Eye (tissue), 1 donor: ENCODE results near the gene EPHX1.
"Not testable (repeated sequence)": the region's sequence is repeated elsewhere in the genome, so short reads cannot be mapped to it uniquely, and the experiment has no call there.

ENCODE experiments used
- DNase-seq: peaks from one replicate; pipeline ENCODE4 v3.0.0-alpha.2; 2015

The EPHX1 gene

DNA sequence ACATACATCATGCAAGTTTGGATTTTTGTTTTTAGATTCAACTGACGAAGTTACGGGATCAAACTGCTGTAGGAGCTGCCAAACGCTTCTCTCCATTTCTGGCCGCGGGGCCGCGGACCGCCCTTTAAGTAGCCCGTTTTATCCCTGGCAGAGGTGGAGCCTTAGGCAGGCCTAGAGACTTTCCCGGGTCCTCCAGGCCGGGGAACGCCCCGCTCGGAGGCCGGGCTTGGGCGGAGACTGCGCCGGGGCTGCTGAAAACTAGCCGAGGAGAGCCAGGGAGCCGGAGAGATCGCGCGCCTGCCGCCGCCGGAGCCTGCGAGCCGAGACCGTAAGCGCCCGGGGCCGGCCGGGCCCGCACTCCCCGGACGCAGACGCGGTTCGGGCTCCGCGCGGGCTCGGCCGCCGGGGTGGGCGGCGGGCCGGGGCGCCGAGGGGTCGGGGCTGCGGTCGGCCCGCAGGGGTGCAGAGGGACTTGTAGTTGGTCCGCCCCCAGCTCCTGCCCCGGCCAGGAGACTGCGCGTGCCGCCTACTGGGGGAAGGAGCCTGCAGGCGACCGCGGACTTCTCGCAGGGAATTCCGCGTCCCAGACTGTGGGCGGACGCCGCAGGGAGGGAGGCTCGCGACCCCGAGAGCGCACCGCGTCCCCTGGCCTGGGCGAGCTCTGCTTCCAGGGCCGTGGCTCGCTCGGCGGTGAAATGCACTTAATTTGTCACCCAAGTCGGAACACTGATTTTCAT is at the start of gene EPHX1:
TSS of gene EPHX1 (plus strand) at position 283 of the 737 bp plus-strand sequence. CDS start 18,606 bp downstream, outside the sequence.
- DNase-seq, result peak; percentile 88

DNA sequence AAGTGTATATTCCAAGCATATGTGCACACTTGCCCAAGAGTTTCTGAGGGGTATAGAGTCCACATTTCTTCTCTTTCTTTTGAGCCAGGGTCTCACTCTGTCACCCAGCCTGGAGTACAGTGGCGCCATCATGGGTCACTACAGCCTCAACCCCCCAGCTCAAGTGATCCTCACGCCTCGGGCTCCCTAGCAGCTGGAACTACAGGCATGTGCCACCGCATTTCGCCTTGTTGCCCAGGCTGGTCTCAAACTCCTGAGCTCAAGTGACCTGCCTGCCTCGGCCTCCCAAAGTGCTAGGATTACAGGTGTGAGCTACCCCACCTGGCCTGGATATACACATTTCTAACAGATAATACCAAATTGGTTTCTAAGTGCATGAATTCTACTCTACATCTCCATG is 49.4 kb upstream of the EPHX1 start:
- no peak for DNase-seq

DNA sequence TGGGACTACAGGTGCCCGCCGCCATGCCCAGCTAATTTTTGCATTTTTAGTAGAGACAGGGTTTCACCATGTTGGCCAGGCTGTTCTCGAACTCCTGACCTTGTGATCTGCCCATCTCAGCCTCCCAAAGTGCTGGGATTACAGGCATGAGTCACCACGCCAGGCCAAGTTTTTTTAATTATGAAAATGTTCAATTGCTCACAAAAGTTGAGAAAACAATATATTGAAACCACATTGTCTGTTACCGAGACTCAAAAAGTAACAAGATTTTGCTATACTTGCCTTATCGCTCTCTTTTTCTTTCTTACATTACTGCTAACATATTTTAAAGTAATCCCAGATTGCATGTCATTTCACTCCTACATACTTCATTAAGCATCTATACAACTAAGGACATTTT is 48.5 kb upstream of the EPHX1 start:
- not testable (repeated sequence) for DNase-seq

DNA sequence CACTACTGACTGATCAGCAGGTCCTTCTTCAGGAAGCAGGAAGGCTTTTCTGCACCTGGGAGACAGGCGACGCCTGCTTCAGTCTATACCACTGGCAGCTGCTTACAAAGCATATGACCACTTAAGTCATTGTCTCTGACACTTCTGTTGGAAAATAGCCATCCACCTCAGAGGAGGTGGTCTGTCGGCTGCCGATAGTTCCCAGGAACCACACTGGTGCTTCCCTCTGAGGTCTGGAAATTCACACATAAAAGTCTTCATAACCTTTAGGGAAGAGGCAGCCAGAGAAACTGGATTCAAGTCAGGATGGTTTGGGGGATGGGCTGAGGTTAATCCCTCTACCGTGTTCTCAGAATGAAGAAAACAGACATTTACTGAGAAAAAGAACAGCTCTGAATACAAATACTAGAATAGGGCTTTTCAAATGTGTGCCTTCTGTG is 47.9 kb upstream of the EPHX1 start:
- no peak for DNase-seq

DNA sequence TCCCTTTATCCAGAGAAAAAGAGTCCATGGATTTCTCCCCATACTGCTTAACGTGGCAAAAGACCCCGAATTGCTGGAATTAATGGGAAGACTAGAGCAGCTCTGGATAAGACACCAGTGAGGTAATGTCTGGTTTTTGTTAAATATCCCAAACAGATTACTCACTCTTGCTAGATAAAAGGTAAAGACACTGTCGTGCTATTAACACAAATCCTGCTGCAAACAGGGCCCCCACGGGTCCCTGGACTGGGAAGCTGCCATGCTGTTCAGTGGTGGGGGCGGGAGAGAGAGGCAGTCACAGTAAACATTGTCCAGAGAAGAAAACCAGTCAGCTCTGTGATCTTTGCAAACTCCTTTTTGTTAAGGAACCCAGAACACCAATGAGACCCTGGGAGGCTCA is 47.5 kb upstream of the EPHX1 start:
- DNase-seq, result peak; percentile 52

DNA sequence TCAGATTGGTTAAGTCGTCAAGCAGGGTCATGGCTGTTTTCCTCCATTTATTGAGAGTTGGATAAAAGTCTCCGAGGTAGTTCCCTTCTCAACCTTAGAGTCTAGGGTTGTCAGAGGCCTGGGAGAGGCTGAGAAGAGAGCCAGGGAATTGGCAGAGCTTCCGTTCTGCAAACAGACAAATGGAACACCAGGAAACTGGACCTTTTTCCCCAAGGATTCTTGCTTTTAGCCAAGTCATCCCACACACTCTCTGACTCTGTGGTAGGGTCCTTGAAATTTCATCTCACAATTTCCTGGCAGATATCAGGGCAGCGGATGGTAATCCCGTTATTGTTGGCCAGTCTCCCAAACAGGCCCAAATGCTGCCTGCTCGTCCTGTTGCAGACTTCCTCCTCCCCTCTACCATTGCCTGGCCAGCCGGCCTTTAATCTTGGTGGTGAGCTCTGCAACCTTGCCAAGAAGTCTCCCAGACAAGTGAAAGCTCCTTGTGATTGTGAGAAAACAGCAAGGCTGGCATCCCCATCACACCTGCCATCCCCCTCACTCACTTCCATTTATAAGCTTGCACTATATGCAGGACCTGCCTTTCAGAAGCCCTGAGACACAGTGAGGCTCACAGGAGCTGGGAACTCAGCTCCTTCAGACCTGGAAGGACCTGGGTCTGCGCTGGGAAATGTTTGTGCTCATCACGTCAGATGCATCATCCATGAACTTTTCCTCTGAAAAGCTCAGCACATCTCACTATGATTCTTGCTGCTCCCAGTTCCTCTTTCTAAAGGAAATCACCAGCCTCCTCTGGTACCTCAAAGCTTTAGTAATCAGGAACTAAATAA is 46.0 kb upstream of the EPHX1 start:
- peak; percentile 39 for DNase-seq

DNA sequence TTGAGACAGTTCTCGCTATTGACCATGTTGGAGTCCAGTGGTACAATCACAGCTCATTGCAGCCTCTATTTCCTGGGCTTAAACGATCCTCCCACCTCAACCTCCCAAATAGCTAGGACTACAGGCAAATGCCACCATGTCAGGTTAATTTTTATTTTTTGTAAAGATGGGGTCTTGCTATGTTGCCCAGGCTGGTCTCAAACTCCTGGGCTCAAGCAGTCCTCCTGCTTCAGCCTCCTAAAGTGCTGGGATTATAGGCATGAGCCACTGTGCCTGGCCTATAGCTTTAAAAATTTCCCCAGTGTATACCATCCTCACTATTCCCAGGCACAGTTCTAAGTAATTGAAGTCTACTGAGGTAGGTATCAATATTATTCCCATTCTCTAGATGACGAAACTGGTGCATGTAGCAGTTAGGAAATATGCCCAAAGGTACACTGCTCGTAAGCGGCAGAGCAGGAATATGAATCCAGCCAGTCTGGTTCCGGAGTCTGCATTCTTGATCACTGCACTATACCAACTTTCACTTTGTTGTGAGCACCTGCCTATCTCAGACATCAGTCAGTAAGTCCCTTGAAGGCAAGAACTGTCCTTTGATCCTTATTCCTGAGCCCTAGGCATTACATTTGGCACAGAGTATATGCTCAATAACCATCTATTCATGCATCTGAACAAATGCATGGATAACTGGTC is 43.8 kb upstream of the EPHX1 start:
- no peak for DNase-seq

DNA sequence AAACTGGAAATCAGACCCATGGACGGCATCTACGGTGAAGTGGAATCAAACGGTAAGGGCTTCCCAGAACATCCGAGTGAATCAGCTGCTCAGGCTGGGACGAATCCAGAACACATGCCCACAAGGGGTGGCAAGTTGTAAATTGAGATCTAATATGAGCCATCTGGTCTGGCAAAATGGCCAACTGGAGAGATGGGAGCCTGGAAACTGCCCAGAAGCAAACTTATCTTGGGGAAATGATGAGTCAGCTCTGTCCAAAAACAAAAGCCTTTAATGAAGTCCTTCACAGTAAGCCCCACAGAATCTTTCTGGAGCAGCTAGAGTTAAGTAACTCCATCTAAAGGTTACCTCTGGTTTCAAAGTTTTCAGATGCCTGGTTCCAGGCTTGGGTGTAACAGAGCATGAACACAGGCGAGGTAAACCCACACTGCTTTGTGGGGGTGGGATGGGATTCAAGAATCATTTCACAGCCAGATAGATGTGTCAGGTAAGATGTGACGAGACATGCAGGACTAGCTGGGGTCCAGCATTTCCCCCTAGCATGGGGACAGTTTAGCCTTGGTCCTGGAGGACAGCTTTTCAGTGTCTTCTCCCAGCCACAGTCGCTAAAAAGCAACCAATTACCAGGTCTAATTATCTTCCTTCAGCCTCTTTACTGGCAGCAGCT is 42.8 kb upstream of the EPHX1 start:
- DNase-seq, result peak; percentile 49

DNA sequence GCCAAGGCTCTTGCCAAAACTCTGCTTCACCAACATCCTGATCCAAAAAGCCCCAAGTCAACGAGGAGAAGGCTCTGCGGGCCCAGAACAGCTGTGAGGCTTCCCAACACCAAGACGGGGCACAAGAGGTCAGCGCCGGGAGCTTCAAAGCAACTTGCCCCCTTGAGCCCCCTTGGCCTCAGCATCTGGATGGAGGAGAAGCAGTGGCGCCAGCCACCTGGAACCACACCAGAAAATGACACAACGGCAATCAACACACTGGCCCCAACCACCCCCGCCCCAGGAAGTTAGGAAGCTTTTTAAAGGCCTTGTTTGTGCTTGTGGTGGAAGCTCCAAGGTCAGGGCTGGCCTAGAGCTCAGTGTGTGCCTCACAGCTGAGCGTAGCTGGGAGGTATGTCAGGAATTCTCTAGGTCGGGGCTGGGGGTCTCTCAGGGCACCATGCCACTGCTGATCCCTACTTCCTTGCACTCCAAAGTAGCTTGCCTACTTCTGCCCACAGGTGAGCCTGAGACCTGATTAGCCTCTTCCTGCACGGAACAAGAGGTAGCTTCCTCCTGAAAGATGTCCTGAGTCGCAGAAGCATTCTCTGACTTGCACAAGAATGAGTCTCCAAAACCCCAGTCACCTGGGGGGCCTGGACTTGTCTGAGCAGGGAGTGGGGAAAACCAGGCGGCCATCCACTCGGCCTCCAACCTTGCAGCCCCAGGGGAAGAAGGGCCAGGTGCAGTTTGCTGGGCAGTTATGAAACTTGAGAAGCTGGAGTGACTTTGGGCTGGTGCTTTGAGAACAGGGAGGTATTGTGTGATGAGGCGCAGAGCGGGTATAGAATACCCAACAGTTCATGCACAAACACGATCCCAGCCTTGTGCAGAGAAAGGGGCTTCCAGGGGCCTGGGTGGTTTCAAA is 42.0 kb upstream of the EPHX1 start:
- DNase-seq, result peak; percentile 44

DNA sequence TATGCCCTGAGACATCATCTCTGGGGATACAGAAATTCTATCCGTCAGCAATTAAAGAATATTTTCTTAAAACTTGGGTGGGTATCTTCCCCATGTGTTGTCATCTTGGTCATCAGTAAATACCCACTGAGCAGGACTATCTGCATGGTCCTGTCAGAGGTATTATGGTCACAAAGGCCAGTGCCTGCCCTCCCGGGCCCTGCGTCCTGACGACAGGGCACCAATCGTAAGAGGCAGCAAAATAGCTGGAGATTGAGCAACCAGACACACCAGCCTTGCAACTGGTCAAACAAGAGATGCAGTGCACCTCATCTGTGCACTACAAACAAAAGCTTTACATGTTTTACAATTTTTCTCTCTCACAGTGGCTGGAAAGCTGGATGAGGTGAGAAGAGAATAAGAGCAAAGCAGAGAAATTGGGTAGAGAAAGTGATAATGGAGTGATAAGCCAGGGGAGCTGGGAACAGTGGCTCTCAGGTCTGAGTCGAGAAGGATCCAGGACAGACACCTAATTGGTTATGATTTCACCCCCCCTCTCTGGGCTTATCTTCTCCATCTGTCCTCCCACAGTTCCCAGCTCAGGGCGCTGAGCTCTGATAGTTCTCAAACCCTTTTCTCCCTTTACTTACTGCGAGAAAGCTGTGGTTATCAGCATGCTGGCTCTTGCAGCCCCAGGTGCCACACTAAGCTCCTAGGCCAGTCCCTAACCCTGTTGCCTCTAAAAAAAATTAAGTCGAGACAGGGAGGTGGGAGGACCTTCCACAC is 41.1 kb upstream of the EPHX1 start:
- DNase-seq, result no peak

DNA sequence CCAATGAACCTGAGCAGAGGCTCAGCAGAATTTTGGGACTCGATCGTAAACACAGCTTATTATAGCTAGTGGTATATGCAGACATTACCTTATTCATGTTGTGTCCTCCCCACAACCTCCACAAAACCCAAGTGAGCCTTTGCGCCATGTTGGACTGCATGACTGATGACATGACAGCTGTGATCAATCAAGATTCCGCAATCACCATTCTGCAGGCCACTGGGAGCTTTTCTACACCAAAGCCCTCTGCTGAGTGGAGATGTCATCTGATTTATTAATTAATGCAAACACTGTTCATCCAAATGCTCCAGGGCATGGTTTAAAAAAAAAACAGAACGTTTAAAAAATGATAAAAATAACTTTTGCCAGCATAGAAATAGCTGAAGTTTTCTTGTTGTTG is 40.2 kb upstream of the EPHX1 start:
- no peak for DNase-seq

DNA sequence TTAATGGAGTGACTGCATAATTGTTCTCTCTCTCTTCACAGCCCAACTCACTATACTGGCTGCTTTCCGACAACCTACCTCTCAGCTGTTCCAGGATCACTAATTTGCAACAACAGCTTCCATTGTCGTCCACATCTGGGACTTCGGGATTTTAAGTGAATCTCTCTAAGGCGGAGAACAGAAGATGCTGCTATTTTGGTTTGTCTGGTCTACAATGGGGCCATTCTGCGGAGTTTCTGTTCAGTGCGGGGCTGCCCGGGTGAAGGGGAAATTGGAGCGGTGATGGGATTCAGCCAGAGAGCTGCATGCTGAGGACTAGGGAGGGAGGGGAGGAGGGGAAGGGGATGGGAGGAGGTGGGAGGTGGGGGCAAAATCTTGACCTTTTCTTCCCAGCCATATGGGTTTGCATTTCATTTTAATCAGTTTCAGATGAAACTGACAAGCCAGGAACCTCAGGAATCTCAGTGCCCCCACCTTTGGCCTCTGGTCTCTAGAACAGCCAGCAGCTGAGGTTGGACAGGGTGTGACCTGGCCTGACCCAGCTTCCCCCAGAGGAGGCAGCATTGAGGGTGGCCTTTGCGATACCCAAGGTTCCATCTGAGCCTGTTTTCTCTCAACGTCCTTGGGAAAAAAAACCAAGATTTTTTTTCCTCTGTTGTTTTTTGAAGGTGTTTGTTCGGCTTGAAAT is 39.2 kb upstream of the EPHX1 start:
- peak; percentile 72 for DNase-seq

DNA sequence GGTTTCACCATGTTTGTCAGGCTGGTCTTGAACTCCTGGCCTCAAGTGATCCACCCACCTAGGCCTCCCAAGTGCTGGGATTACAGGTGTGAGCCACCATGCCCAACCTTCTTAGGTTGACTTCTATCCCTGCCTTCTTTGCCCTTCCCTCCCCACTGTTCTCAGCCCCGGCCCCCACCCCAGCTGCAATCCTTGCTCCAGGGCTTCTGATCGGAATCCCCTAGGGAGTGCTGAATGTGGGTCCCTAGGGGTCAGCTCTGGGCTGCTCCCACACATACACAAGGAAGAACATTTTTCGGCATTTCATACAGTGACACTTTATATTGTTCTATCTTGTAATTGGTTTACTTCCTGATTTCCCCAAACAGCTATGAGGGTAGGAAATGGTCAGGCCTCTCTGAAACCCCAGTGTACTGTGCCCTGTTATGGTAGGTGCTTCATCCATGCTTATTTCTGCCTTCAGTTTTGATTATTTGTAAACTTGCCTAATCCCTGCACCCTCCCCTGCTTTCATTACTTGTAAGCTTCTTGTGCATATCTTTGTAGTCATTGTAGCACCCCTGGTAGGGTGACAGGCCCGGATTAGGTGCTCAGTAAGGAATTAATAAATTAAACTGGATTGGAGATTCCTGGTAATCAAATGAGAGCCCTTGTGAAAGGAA is 38.1 kb upstream of the EPHX1 start:
- no peak for DNase-seq

DNA sequence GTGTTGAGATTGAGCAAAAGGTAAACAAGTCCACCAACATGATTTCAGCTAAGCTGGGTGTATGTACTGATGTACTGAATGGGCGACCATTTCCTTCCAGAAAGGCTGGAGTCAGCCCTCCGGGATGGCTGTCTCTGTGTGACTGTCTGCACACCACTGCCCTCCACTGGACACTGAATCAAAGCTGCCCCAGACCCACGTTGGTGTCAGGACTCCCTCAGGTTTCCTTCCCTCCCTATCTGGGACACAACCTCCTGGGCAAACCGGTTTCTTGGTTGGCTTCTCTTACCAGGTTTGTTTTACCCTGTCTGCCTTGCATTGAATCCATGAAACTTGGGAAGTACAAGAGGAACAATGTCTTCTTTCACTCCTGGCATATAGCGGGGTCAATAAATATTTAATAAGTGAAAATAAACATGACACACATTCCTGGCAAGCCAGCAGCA is 37.6 kb upstream of the EPHX1 start:
- DNase-seq, result peak; percentile 94

DNA sequence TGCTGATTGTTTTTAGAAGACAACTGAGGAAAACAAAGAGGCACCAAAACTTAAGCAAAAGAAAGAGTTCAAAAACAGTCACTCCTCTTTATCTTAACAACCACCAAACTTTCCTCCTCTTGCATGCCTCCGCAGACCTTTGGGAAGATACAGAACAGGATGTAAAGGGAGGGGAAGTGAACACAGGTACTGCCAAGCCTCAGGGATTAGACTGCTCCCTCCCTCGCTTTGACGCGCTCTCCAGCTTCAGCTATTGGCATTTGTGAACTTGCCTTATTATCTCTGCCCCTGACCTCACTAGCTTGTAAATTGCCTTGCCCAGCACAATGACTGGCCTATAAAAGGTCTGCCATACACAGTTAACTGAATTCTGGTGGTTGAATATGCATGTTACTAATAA is 37.1 kb upstream of the EPHX1 start:
- DNase-seq, result peak; percentile 37

DNA sequence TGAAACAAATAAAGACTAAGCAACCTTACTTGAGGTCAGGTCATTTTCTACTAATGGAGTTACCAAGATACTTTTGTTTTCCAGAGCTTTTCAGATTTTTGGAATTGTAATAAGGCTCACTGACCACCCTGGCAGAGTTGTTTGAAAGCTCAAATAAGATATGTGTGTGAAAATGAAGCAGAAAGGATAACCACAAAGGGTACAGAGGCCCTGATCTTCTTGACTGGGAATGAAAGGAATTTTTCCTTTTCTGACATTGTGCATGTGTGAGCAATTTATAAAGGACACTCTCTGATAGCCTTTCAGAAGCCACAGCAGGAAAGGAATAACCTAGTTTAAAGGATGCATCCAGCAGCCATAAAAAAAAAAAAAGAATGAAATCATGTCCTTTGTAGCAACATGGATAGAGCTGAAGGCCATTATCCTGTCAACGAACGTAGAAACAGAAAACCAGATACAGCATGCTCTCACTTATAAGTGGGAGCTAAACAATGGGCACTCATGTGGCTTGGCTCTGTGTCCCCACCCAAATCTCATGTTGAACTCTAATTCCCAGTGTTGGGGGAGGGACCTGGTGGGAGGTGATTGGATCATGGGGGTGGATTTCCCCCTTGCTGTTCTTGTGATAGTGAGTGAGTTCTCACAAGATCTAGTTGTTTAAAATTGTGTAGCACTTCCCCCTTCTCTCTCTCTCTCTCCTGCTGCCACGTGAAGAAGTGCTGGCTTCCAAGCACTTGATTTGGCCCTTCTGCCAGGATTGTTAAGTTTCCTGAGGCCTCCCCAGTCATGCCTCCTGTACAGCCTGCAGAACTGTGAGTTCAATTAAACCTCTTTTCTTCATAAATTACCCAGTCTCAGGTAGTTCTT is 35.4 kb upstream of the EPHX1 start:
- no peak for DNase-seq

DNA sequence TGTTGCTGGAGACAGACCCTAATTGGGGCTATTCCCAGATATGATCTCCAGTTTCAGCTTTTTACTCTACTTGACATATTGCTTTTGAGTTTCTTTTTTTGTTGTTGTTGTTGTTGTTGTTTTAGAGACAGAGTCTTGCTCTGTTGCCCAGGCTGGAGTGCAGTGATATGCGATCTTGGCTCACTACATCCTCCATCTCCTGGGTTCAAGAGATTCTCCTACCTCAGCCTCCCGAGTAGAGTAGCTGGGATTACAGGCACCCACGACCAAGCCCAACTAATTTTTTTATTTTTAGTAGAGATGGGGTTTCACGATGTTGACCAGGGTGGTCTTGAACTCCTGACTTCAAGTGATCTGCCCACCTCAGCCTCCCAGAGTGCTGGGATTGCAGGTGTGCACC is 33.6 kb upstream of the EPHX1 start:
- no peak for DNase-seq

DNA sequence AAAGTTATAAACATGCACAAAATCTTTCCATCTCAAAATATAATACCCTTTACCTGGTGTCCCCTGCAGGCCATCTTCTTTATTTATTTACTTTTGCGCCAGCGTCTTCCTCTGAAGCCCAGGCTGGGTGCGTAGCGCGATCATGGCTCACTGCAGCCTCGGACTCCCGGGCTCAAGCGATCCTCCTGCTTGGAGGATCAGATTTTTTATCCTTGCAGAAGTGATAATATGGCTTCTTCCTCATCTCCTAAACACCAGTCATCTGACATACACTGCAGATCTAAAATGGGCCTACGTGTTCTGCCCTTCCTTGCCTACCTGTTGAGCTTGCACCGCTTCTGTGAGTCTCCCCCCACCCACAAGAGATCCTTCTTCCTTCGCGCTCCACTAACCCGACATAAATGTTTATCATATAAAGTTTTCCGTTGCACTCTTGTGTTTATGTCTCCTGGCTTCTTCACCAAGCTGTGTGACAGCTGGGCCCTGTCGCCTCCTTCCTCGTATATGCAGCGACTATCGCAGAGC is 32.8 kb upstream of the EPHX1 start:
- no peak for DNase-seq
